ENCODE data around the gene CRHR1. TPM values are rescaled to one million over a fixed set of nuclear protein-coding genes. Genes with fewer than 3 reads are reported as not detected.

CRHR1 gene
- total RNA-seq, 3 donors from 2014 or later (not counting 1 experiment from before 2014, with no cell fraction given), result not detected

- Histone ChIP-seq H3K27ac (ENCODE audit: low read length) (no peak overlapping the region), H3K4me1 (ENCODE audit: control insufficient read depth, insufficient read depth, low read length) (no peaks in the 10 kb centered on the region), H3K9me3 (ENCODE audit: control insufficient read depth, insufficient read depth, low read length) (no peaks in the 10 kb centered on the region), H3K4me3 (ENCODE audit: low read length) (no peak overlapping the region), H3K36me3 (ENCODE audit: control insufficient read depth, insufficient read depth, low read length) (no peaks in the 10 kb centered on the region), H3K27me3 (ENCODE audit: control insufficient read depth, insufficient read depth, low read length) (no peaks in the 10 kb centered on the region)
- no peaks in the 10 kb centered on the region for H3K9me3 Mint-ChIP-seq
- intact Hi-C loops (cut with micrococcal nuclease), result no loop called here
- no peak overlapping the region for H3K4me3 Mint-ChIP-seq
- no peak for DNase-seq
- H3K27ac Mint-ChIP-seq, result no peak overlapping the region
- H3K27me3 Mint-ChIP-seq (ENCODE audit: low read depth in 2 of 2), result no peaks in the 10 kb centered on the region
- H3K4me1 Mint-ChIP-seq, result no peaks in the 10 kb centered on the region
- no peak for TF ChIP-seq CTCF (IDR thresholded peaks at IDR 0.05)
- H3K36me3 Mint-ChIP-seq, result no peaks in the 10 kb centered on the region
- WGBS (ENCODE audit: insufficient coverage), result 28% methylated on average over 6 of the region's 6 CpGs
- no peak for ATAC-seq
These were observed 36.1 kb downstream of the CRHR1 start for GRCh38 chr17:45820052-45820780.

GRCh38 chr17:45821147-45821546, 37.0 kb downstream of the CRHR1 start:
- DNase-seq (no peak), ATAC-seq (no peak)
- Mint-ChIP-seq H3K4me1 (no peaks in the 10 kb centered on the region), H3K27me3 (ENCODE audit: low read depth in 2 of 2) (no peaks in the 10 kb centered on the region), H3K27ac (no peak overlapping the region), H3K4me3 (no peak overlapping the region), H3K9me3 (no peaks in the 10 kb centered on the region), H3K36me3 (no peaks in the 10 kb centered on the region)
- Histone ChIP-seq H3K4me1 (ENCODE audit: control insufficient read depth, insufficient read depth, low read length) (no peaks in the 10 kb centered on the region), H3K27ac (ENCODE audit: low read length) (no peak overlapping the region), H3K4me3 (ENCODE audit: low read length) (no peak overlapping the region), H3K27me3 (ENCODE audit: control insufficient read depth, insufficient read depth, low read length) (no peaks in the 10 kb centered on the region), H3K9me3 (ENCODE audit: control insufficient read depth, insufficient read depth, low read length) (no peaks in the 10 kb centered on the region), H3K36me3 (ENCODE audit: control insufficient read depth, insufficient read depth, low read length) (no peaks in the 10 kb centered on the region)
- intact Hi-C loops (cut with micrococcal nuclease), result no loop called here
- TF ChIP-seq CTCF (IDR thresholded peaks at IDR 0.05), result no peak
- WGBS (ENCODE audit: insufficient coverage), result 92% methylated on average over 9 of the region's 9 CpGs

GRCh38 chr17:45823598-45823997, 39.5 kb downstream of the CRHR1 start:
- Histone ChIP-seq H3K4me1 (ENCODE audit: control insufficient read depth, insufficient read depth, low read length) (no peaks in the 10 kb centered on the region), H3K4me3 (ENCODE audit: low read length) (no peak overlapping the region), H3K9me3 (ENCODE audit: control insufficient read depth, insufficient read depth, low read length) (no peaks in the 10 kb centered on the region), H3K27ac (ENCODE audit: low read length) (no peak overlapping the region), H3K27me3 (ENCODE audit: control insufficient read depth, insufficient read depth, low read length) (no peaks in the 10 kb centered on the region), H3K36me3 (ENCODE audit: control insufficient read depth, insufficient read depth, low read length) (no peaks in the 10 kb centered on the region)
- WGBS (ENCODE audit: insufficient coverage), result 61% methylated on average over 10 of the region's 10 CpGs
- no peaks in the 10 kb centered on the region for H3K36me3 Mint-ChIP-seq
- no peaks in the 10 kb centered on the region for H3K4me1 Mint-ChIP-seq
- intact Hi-C loops (cut with micrococcal nuclease), result no loop called here
- ATAC-seq, result peak in 1 of 3 donors; percentile 21
- DNase-seq, result peak in 1 of 2 donors; percentile 38
- peaks cover 0 to 2% of the 10 kb centered on the region in 2 donors for H3K27me3 Mint-ChIP-seq (ENCODE audit: low read depth in 2 of 2)
- no peak for TF ChIP-seq CTCF (IDR thresholded peaks at IDR 0.05)
- H3K4me3 Mint-ChIP-seq, result no peak overlapping the region
- H3K9me3 Mint-ChIP-seq, result no peaks in the 10 kb centered on the region
- H3K27ac Mint-ChIP-seq, result no peak overlapping the region

GRCh38 chr17:45824475-45824874, 40.4 kb downstream of the CRHR1 start:
- H3K4me1 ChIP-seq (ENCODE audit: control insufficient read depth, insufficient read depth, low read length), result no peaks in the 10 kb centered on the region
- intact Hi-C loops (cut with micrococcal nuclease), result no loop called here
- no peak overlapping the region for H3K27ac ChIP-seq (ENCODE audit: low read length)
- Mint-ChIP-seq H3K9me3 (no peaks in the 10 kb centered on the region), H3K4me3 (no peak overlapping the region), H3K27me3 (ENCODE audit: low read depth in 2 of 2) (peaks cover 0 to 3% of the 10 kb centered on the region in 2 donors), H3K4me1 (no peaks in the 10 kb centered on the region), H3K27ac (no peak overlapping the region), H3K36me3 (no peaks in the 10 kb centered on the region)
- ATAC-seq (no peak), DNase-seq (no peak)
- H3K4me3 ChIP-seq (ENCODE audit: low read length), result no peak overlapping the region
- no peaks in the 10 kb centered on the region for H3K27me3 ChIP-seq (ENCODE audit: control insufficient read depth, insufficient read depth, low read length)
- 77% methylated on average over 7 of the region's 7 CpGs for WGBS (ENCODE audit: insufficient coverage)
- no peak for TF ChIP-seq CTCF (IDR thresholded peaks at IDR 0.05)
- no peaks in the 10 kb centered on the region for H3K36me3 ChIP-seq (ENCODE audit: control insufficient read depth, insufficient read depth, low read length)
- no peaks in the 10 kb centered on the region for H3K9me3 ChIP-seq (ENCODE audit: control insufficient read depth, insufficient read depth, low read length)
